Measurements from ENCODE around the gene ZNF92. TPM values are rescaled to one million over a fixed set of nuclear protein-coding genes. Genes with fewer than 3 reads are reported as not detected.

The ZNF92 gene
- total RNA-seq, 1 experiment from 2014 or later, result 9.4 TPM

- Histone ChIP-seq H3K9me2 (ENCODE audit: insufficient read depth) (no peaks in the 10 kb centered on the region), H3K4me3 (replicated peaks in 1 of 2; ENCODE audit: low read depth in 1 of 2, low read length in 2 of 2) (no peak overlapping the region), H3K36me3 (ENCODE audit: control insufficient read depth in 1 of 2, insufficient read depth in 2 of 2, low read length in 2 of 2) (no peaks in the 10 kb centered on the region), H3K27ac (ENCODE audit: low read depth, low read length) (no peak overlapping the region), H3K27me3 (ENCODE audit: insufficient read depth, low read length) (no peaks in the 10 kb centered on the region), H3K9ac (ENCODE audit: low read length) (no peak overlapping the region), H3K79me2 (ENCODE audit: insufficient read depth, low read length) (no peaks in the 10 kb centered on the region), H2AFZ (ENCODE audit: low read depth, low read length, poor library complexity, severe bottlenecking) (no peak overlapping the region), H3K9me3 (ENCODE audit: control insufficient read depth in 1 of 2, insufficient read depth in 1 of 2, low read depth in 1 of 2, low read length in 2 of 2) (no peaks in the 10 kb centered on the region), H3K4me1 (ENCODE audit: control insufficient read depth in 1 of 2, insufficient read depth in 2 of 2, low read length in 2 of 2) (no peaks in the 10 kb centered on the region), H4K20me1 (ENCODE audit: insufficient read depth) (no peaks in the 10 kb centered on the region), H3K4me2 (ENCODE audit: low read length) (no peak overlapping the region)
- RAD21 ChIA-PET (ENCODE audit: low non-redundant PET in 1 of 2, low total read pairs in 2 of 2, uncharacterized antibody in 2 of 2, unreplicated experiment in 2 of 2), result no interaction called here
- no TSS peak for BruUV-seq (replicated peaks)
- TF ChIP-seq ATF3 (IDR thresholded peaks at IDR 0.05) (no peak), ZFX (IDR thresholded peaks at IDR 0.05) (no peak), SRF (IDR thresholded peaks at IDR 0.05; ENCODE audit: low read depth) (no peak), EGR1 (IDR thresholded peaks at IDR 0.05; ENCODE audit: low read depth) (no peak), POLR2A (IDR thresholded peaks at IDR 0.05; ENCODE audit: borderline replicate concordance, extremely low read depth, insufficient read depth, insufficient read length) (no peak), TCF7L2 (IDR thresholded peaks at IDR 0.05; ENCODE audit: borderline replicate concordance, extremely low read depth, insufficient read depth, insufficient read length) (no peak), SP1 (IDR thresholded peaks at IDR 0.05; ENCODE audit: low read depth) (no peak), ZBTB33 (IDR thresholded peaks at IDR 0.05; ENCODE audit: extremely low read depth, insufficient replicate concordance, low read length) (no peak), ZNF274 (IDR thresholded peaks at IDR 0.05; ENCODE audit: low read depth, low read length) (no peak), ELF1 (IDR thresholded peaks at IDR 0.05; ENCODE audit: borderline replicate concordance, low read depth) (no peak), SIN3A (IDR thresholded peaks at IDR 0.05; ENCODE audit: low read depth) (no peak), RAD21 (IDR thresholded peaks at IDR 0.05; ENCODE audit: low read depth) (no peak), POLR2AphosphoS5 (IDR thresholded peaks at IDR 0.05; ENCODE audit: low read depth, low read length) (no peak)
- intact Hi-C loops (cut with micrococcal nuclease), result no loop called here
- CTCF ChIA-PET, result no interaction called here
- ATAC-seq (no peak), DNase-seq (ENCODE audit: low read depth, low spot score) (no peak)
- POLR2A ChIA-PET, result no interaction called here
Measured at GRCh38 chr7:65339257-65339656, 34.4 kb upstream of the ZNF92 start.

Measured in HCT116 (cell line).